Measurements from ENCODE around the gene ALDH8A1. TPM values are rescaled to one million over a fixed set of nuclear protein-coding genes. Genes with fewer than 3 reads are reported as not detected.
A peak's percentile ranks its signal among the peaks of the same experiment; 100 is the strongest.

ALDH8A1 gene
- total and polyA plus RNA-seq, 5 donors, result 0.23 to 1.3 (median 0.25) TPM

- Histone ChIP-seq H3K27ac (ENCODE audit: low read length) (no peak overlapping the region), H3K9me3 (ENCODE audit: control insufficient read depth, low read length) (no peaks in the 10 kb centered on the region), H3K4me1 (ENCODE audit: control insufficient read depth, insufficient read depth, low read length) (no peaks in the 10 kb centered on the region), H3K4me3 (ENCODE audit: low read length) (no peak overlapping the region), H3K27me3 (ENCODE audit: control insufficient read depth, insufficient read depth) (no peaks in the 10 kb centered on the region)
- intact Hi-C loops (cut with DNase I), result no loop called here
- no peak for ATAC-seq
- WGBS, result 95% methylated on average over 6 of the region's 6 CpGs
- DNase-seq, result no peak
These were observed 29.2 kb upstream of the ALDH8A1 start for GRCh38 chr6:134979142-134979541.

- Histone ChIP-seq H3K9me3 (ENCODE audit: control insufficient read depth, low read length) (no peaks in the 10 kb centered on the region), H3K27ac (ENCODE audit: low read length) (no peak overlapping the region), H3K4me3 (ENCODE audit: low read length) (no peak overlapping the region), H3K27me3 (ENCODE audit: control insufficient read depth, insufficient read depth) (no peaks in the 10 kb centered on the region), H3K4me1 (ENCODE audit: control insufficient read depth, insufficient read depth, low read length) (no peaks in the 10 kb centered on the region)
- 97% methylated on average over 1 of the region's 1 CpG for WGBS
- no peak for ATAC-seq
- intact Hi-C loops (cut with DNase I), result no loop called here
- DNase-seq, result no peak
These were observed 24.5 kb upstream of the ALDH8A1 start for GRCh38 chr6:134974370-134974769.

GRCh38 chr6:134967711-134968110 is 17.8 kb upstream of the ALDH8A1 start:
- intact Hi-C loops (cut with DNase I), result no loop called here
- Histone ChIP-seq H3K27me3 (ENCODE audit: control insufficient read depth, insufficient read depth) (no peaks in the 10 kb centered on the region), H3K4me3 (ENCODE audit: low read length) (no peak overlapping the region), H3K4me1 (ENCODE audit: control insufficient read depth, insufficient read depth, low read length) (no peaks in the 10 kb centered on the region), H3K9me3 (ENCODE audit: control insufficient read depth, low read length) (no peaks in the 10 kb centered on the region), H3K27ac (ENCODE audit: low read length) (no peak overlapping the region)
- DNase-seq (no peak), ATAC-seq (no peak)
- 82% methylated on average over 1 of the region's 1 CpG for WGBS

- intact Hi-C loops (cut with DNase I), result no loop called here
- H3K9me3 ChIP-seq (ENCODE audit: control insufficient read depth, low read length), result no peaks in the 10 kb centered on the region
- H3K27ac ChIP-seq (ENCODE audit: low read length), result no peak overlapping the region
- ATAC-seq (no peak), DNase-seq (no peak)
- H3K27me3 ChIP-seq (ENCODE audit: control insufficient read depth, insufficient read depth), result no peaks in the 10 kb centered on the region
- H3K4me1 ChIP-seq (ENCODE audit: control insufficient read depth, insufficient read depth, low read length), result no peaks in the 10 kb centered on the region
- no peak overlapping the region for H3K4me3 ChIP-seq (ENCODE audit: low read length)
- WGBS, result 65% methylated on average over 1 of the region's 1 CpG
These were observed 14.7 kb upstream of the ALDH8A1 start for GRCh38 chr6:134964451-134965203.

- intact Hi-C loops (cut with DNase I), result no loop called here
- Histone ChIP-seq H3K27ac (ENCODE audit: low read length) (no peak overlapping the region), H3K27me3 (ENCODE audit: control insufficient read depth, insufficient read depth) (no peaks in the 10 kb centered on the region), H3K4me1 (ENCODE audit: control insufficient read depth, insufficient read depth, low read length) (no peaks in the 10 kb centered on the region), H3K9me3 (ENCODE audit: control insufficient read depth, low read length) (no peaks in the 10 kb centered on the region), H3K4me3 (ENCODE audit: low read length) (no peak overlapping the region)
- no peak for DNase-seq
- no peak for ATAC-seq
These were observed 12.5 kb upstream of the ALDH8A1 start for GRCh38 chr6:134962421-134962820.

GRCh38 chr6:134961366-134961765 is 11.5 kb upstream of the ALDH8A1 start:
- no peak for DNase-seq
- ATAC-seq, result no peak
- 91% methylated on average over 3 of the region's 3 CpGs for WGBS
- intact Hi-C loops (cut with DNase I), result no loop called here
- no peak overlapping the region for H3K27ac ChIP-seq (ENCODE audit: low read length)
- no peaks in the 10 kb centered on the region for H3K4me1 ChIP-seq (ENCODE audit: control insufficient read depth, insufficient read depth, low read length)
- H3K27me3 ChIP-seq (ENCODE audit: control insufficient read depth, insufficient read depth), result no peaks in the 10 kb centered on the region
- no peak overlapping the region for H3K4me3 ChIP-seq (ENCODE audit: low read length)
- no peaks in the 10 kb centered on the region for H3K9me3 ChIP-seq (ENCODE audit: control insufficient read depth, low read length)

GRCh38 chr6:134959603-134960002 is 9.7 kb upstream of the ALDH8A1 start:
- H3K4me1 ChIP-seq (ENCODE audit: control insufficient read depth, insufficient read depth, low read length), result no peaks in the 10 kb centered on the region
- ATAC-seq (no peak), DNase-seq (no peak)
- H3K27ac ChIP-seq (ENCODE audit: low read length), result no peak overlapping the region
- no peak overlapping the region for H3K4me3 ChIP-seq (ENCODE audit: low read length)
- H3K9me3 ChIP-seq (ENCODE audit: control insufficient read depth, low read length), result no peaks in the 10 kb centered on the region
- intact Hi-C loops (cut with DNase I), result no loop called here
- H3K27me3 ChIP-seq (ENCODE audit: control insufficient read depth, insufficient read depth), result no peaks in the 10 kb centered on the region

GRCh38 chr6:134956676-134957075 is 6.8 kb upstream of the ALDH8A1 start:
- DNase-seq, result no peak
- Histone ChIP-seq H3K27ac (ENCODE audit: low read length) (no peak overlapping the region), H3K4me3 (ENCODE audit: low read length) (no peak overlapping the region), H3K9me3 (ENCODE audit: control insufficient read depth, low read length) (no peaks in the 10 kb centered on the region), H3K4me1 (ENCODE audit: control insufficient read depth, insufficient read depth, low read length) (no peaks in the 10 kb centered on the region), H3K27me3 (ENCODE audit: control insufficient read depth, insufficient read depth) (no peaks in the 10 kb centered on the region)
- intact Hi-C loops (cut with DNase I), result no loop called here
- ATAC-seq, result no peak
- 93% methylated on average over 2 of the region's 2 CpGs for WGBS

GRCh38 chr6:134956032-134956431 is 6.1 kb upstream of the ALDH8A1 start:
- no peak overlapping the region for H3K27ac ChIP-seq (ENCODE audit: low read length)
- WGBS, result 93% methylated on average over 5 of the region's 5 CpGs

GRCh38 chr6:134954272-134955000 is 4.5 kb upstream of the ALDH8A1 start:
- 72% methylated on average over 4 of the region's 4 CpGs for WGBS
- intact Hi-C loops (cut with DNase I), result no loop called here

More at GRCh38 chr6:134956032-134956431, 6.1 kb upstream of the ALDH8A1 start:
- H3K27me3 ChIP-seq (ENCODE audit: control insufficient read depth, insufficient read depth), result no peaks in the 10 kb centered on the region
- intact Hi-C loops (cut with DNase I), result no loop called here
- H3K4me3 ChIP-seq (ENCODE audit: low read length), result no peak overlapping the region
- DNase-seq (no peak), ATAC-seq (no peak)
- H3K9me3 ChIP-seq (ENCODE audit: control insufficient read depth, low read length), result no peaks in the 10 kb centered on the region
- no peaks in the 10 kb centered on the region for H3K4me1 ChIP-seq (ENCODE audit: control insufficient read depth, insufficient read depth, low read length)

GRCh38 chr6:134951494-134952263 is 1.8 kb upstream of the ALDH8A1 start:
- ATAC-seq (no peak), DNase-seq (no peak)
- H3K27me3 ChIP-seq (ENCODE audit: control insufficient read depth, insufficient read depth), result no peaks in the 10 kb centered on the region
- H3K27ac ChIP-seq (ENCODE audit: low read length), result no peak overlapping the region
- no peaks in the 10 kb centered on the region for H3K4me1 ChIP-seq (ENCODE audit: control insufficient read depth, insufficient read depth, low read length)
- H3K9me3 ChIP-seq (ENCODE audit: control insufficient read depth, low read length), result no peaks in the 10 kb centered on the region
- H3K4me3 ChIP-seq (ENCODE audit: low read length), result no peak overlapping the region
- 87% methylated on average over 13 of the region's 13 CpGs for WGBS
- intact Hi-C loops (cut with DNase I), result no loop called here

More at GRCh38 chr6:134954272-134955000, 4.5 kb upstream of the ALDH8A1 start:
- ATAC-seq (peak in 1 of 2 donors; percentile 14), DNase-seq (no peak)
- H3K4me1 ChIP-seq (ENCODE audit: control insufficient read depth, insufficient read depth, low read length), result no peaks in the 10 kb centered on the region
- no peak overlapping the region for H3K27ac ChIP-seq (ENCODE audit: low read length)
- H3K27me3 ChIP-seq (ENCODE audit: control insufficient read depth, insufficient read depth), result no peaks in the 10 kb centered on the region
- no peak overlapping the region for H3K4me3 ChIP-seq (ENCODE audit: low read length)
- no peaks in the 10 kb centered on the region for H3K9me3 ChIP-seq (ENCODE audit: control insufficient read depth, low read length)

Data from right cardiac atrium (tissue), 5 donors.